ENCODE results near the gene METTL21A.

DNA sequence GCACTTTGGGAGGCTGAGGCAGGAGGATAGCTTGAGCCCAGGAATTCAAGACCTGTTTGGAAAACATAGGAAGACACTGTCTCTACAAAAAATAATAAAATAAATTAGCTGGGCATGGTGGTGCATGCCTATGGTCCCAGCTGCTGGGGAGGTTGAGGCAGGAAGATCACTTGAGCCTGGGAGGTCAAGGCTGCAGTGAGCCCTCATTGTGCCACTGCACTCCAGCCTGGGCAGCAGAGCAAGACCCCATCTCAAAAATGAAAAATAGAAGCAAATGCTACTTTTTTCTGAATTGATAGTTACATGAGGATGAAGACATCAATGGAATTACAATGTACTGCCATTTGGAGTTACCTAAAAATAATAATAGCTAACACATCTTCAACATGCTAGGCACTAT lies 31.9 kb downstream of the METTL21A start:
- TF ChIP-seq EP300 (IDR thresholded peaks at IDR 0.05) (no peak), POLR2AphosphoS5 (IDR thresholded peaks at IDR 0.05) (no peak), POLR2A (IDR thresholded peaks at IDR 0.05; ENCODE audit: low read depth) (no peak)
- TF ChIP-seq, protein P1, sequence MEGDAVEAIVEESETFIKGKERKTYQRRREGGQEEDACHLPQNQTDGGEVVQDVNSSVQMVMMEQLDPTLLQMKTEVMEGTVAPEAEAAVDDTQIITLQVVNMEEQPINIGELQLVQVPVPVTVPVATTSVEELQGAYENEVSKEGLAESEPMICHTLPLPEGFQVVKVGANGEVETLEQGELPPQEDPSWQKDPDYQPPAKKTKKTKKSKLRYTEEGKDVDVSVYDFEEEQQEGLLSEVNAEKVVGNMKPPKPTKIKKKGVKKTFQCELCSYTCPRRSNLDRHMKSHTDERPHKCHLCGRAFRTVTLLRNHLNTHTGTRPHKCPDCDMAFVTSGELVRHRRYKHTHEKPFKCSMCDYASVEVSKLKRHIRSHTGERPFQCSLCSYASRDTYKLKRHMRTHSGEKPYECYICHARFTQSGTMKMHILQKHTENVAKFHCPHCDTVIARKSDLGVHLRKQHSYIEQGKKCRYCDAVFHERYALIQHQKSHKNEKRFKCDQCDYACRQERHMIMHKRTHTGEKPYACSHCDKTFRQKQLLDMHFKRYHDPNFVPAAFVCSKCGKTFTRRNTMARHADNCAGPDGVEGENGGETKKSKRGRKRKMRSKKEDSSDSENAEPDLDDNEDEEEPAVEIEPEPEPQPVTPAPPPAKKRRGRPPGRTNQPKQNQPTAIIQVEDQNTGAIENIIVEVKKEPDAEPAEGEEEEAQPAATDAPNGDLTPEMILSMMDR (IDR thresholded peaks at IDR 0.05) = no peak
